ENCODE measurements around the gene RELT. TPM values are rescaled to one million over a fixed set of nuclear protein-coding genes. Genes with fewer than 3 reads are reported as not detected.
A peak's percentile ranks its signal among the peaks of the same experiment; 100 is the strongest.

The RELT gene
- total and polyA plus RNA-seq, 2 of the 13 experiments (the other 11 are each of a cell fraction or from before 2014, with no cell fraction given) = 2.5 to 4.7 TPM

DNA sequence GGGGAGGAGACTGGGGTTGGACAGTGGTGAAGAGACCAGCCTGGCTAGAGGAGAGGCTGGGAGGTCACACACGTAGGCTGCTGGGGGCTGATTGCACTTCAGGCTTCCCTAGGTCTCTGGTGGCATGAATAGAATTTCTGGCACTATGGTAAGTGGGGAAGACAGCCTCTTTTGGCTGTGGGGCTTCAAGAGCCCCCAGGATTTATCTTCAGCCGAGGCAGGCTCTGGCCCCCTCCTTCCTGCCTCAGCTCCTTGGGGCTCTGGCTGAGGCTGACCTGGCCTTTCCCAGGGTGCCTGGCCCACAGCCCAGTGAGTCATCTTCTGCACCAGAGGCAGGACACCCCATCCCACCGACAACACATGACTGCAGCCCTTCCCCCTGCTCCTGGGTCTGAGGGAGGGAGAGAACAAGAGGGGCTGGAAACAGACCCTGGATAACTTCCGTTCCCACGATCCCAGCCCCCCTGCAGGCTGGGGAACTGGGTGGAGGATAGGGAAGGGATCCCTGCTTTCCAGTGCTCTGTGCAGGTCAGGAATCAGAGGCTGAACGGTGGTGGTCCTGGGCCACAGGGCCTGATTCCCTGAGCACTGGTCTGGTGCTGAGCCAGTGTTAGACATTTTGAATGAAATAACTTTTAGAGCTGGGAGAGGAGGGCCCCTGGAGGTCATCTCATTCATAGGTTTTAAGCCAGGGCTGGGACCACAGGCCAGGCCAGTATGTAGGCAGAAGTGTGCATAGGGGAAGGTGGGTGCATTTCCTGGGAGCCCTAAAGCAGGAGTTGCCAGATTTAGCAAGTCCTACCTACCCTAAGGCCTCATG lies 41.6 kb upstream of the RELT start (continued):
- TF ChIP-seq, protein P1, sequence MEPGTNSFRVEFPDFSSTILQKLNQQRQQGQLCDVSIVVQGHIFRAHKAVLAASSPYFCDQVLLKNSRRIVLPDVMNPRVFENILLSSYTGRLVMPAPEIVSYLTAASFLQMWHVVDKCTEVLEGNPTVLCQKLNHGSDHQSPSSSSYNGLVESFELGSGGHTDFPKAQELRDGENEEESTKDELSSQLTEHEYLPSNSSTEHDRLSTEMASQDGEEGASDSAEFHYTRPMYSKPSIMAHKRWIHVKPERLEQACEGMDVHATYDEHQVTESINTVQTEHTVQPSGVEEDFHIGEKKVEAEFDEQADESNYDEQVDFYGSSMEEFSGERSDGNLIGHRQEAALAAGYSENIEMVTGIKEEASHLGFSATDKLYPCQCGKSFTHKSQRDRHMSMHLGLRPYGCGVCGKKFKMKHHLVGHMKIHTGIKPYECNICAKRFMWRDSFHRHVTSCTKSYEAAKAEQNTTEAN (CRISPR knock-in tag; conservative IDR thresholded peaks at IDR 0.05) = no peak
- TF ChIP-seq SOX5 (CRISPR knock-in tag; IDR thresholded peaks at IDR 0.05; ENCODE audit: borderline replicate concordance) (0 out of 2 replicates have a peak, but pooled peaks have one; percentile 12), IKZF4 (CRISPR knock-in tag; IDR thresholded peaks at IDR 0.05; ENCODE audit: borderline replicate concordance, low read depth, not compliant biosample characterization) (no peak), ZBTB20 (CRISPR knock-in tag; IDR thresholded peaks at IDR 0.05; ENCODE audit: borderline replicate concordance, low read depth) (no peak), STAT5B (CRISPR knock-in tag; IDR thresholded peaks at IDR 0.05) (no peak), ESRRA (CRISPR knock-in tag; IDR thresholded peaks at IDR 0.05; ENCODE audit: low read depth) (no peak), ARNT (IDR thresholded peaks at IDR 0.05) (no peak), TEAD3 (CRISPR knock-in tag; optimal IDR thresholded peaks at IDR 0.05; ENCODE audit: borderline replicate concordance) (peak; percentile 5), NR3C1 (CRISPR knock-in tag; IDR thresholded peaks at IDR 0.05) (no peak), ZBTB7B (CRISPR knock-in tag; IDR thresholded peaks at IDR 0.05) (no peak), ZNF33B (CRISPR knock-in tag; IDR thresholded peaks at IDR 0.05) (no peak), SUZ12 (IDR thresholded peaks at IDR 0.05; ENCODE audit: low read depth, low read length) (no peak)
- TF ChIP-seq, protein P2, sequence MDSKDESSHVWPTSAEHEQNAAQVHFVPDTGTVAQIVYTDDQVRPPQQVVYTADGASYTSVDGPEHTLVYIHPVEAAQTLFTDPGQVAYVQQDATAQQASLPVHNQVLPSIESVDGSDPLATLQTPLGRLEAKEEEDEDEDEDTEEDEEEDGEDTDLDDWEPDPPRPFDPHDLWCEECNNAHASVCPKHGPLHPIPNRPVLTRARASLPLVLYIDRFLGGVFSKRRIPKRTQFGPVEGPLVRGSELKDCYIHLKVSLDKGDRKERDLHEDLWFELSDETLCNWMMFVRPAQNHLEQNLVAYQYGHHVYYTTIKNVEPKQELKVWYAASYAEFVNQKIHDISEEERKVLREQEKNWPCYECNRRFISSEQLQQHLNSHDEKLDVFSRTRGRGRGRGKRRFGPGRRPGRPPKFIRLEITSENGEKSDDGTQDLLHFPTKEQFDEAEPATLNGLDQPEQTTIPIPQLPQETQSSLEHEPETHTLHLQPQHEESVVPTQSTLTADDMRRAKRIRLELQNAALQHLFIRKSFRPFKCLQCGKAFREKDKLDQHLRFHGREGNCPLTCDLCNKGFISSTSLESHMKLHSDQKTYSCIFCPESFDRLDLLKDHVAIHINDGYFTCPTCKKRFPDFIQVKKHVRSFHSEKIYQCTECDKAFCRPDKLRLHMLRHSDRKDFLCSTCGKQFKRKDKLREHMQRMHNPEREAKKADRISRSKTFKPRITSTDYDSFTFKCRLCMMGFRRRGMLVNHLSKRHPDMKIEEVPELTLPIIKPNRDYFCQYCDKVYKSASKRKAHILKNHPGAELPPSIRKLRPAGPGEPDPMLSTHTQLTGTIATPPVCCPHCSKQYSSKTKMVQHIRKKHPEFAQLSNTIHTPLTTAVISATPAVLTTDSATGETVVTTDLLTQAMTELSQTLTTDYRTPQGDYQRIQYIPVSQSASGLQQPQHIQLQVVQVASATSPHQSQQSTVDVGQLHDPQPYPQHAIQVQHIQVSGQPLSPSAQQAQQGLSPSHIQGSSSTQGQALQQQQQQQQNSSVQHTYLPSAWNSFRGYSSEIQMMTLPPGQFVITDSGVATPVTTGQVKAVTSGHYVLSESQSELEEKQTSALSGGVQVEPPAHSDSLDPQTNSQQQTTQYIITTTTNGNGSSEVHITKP (CRISPR knock-in tag; IDR thresholded peaks at IDR 0.05; ENCODE audit: low read depth) = no peak
- TF ChIP-seq, protein P3, sequence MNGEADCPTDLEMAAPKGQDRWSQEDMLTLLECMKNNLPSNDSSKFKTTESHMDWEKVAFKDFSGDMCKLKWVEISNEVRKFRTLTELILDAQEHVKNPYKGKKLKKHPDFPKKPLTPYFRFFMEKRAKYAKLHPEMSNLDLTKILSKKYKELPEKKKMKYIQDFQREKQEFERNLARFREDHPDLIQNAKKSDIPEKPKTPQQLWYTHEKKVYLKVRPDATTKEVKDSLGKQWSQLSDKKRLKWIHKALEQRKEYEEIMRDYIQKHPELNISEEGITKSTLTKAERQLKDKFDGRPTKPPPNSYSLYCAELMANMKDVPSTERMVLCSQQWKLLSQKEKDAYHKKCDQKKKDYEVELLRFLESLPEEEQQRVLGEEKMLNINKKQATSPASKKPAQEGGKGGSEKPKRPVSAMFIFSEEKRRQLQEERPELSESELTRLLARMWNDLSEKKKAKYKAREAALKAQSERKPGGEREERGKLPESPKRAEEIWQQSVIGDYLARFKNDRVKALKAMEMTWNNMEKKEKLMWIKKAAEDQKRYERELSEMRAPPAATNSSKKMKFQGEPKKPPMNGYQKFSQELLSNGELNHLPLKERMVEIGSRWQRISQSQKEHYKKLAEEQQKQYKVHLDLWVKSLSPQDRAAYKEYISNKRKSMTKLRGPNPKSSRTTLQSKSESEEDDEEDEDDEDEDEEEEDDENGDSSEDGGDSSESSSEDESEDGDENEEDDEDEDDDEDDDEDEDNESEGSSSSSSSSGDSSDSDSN (CRISPR knock-in tag; IDR thresholded peaks at IDR 0.05) = no peak
- TF ChIP-seq, protein P4, sequence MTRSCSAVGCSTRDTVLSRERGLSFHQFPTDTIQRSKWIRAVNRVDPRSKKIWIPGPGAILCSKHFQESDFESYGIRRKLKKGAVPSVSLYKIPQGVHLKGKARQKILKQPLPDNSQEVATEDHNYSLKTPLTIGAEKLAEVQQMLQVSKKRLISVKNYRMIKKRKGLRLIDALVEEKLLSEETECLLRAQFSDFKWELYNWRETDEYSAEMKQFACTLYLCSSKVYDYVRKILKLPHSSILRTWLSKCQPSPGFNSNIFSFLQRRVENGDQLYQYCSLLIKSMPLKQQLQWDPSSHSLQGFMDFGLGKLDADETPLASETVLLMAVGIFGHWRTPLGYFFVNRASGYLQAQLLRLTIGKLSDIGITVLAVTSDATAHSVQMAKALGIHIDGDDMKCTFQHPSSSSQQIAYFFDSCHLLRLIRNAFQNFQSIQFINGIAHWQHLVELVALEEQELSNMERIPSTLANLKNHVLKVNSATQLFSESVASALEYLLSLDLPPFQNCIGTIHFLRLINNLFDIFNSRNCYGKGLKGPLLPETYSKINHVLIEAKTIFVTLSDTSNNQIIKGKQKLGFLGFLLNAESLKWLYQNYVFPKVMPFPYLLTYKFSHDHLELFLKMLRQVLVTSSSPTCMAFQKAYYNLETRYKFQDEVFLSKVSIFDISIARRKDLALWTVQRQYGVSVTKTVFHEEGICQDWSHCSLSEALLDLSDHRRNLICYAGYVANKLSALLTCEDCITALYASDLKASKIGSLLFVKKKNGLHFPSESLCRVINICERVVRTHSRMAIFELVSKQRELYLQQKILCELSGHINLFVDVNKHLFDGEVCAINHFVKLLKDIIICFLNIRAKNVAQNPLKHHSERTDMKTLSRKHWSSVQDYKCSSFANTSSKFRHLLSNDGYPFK (CRISPR knock-in tag; IDR thresholded peaks at IDR 0.05; ENCODE audit: borderline replicate concordance) = 0 out of 2 replicates have a peak, but pooled peaks have one; percentile 33
